Measurements from ENCODE around the gene FSTL3. TPM values are rescaled to one million over a fixed set of nuclear protein-coding genes. Genes with fewer than 3 reads are reported as not detected.

The FSTL3 gene
- total RNA-seq, 6 donors from 2014 or later, result 109 to 335 (median 197) TPM

DNA sequence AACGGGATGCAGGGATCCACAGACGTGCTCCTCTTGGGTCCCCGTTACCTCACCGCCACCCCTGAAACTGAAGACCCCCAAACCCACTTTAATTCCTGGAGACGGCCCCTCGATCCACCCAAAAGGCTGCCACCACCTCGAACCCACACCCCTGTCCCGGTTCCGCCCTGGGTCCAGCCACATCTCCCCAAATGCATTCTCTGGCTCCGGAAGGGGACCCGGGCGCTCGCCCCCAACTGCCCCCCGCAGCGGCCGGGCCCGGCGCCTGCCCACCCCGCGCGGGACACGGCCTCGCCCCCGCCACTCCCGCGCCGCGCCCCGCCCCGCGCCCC, 219 bp upstream of the FSTL3 start:
- TF ChIP-seq, protein P1, sequence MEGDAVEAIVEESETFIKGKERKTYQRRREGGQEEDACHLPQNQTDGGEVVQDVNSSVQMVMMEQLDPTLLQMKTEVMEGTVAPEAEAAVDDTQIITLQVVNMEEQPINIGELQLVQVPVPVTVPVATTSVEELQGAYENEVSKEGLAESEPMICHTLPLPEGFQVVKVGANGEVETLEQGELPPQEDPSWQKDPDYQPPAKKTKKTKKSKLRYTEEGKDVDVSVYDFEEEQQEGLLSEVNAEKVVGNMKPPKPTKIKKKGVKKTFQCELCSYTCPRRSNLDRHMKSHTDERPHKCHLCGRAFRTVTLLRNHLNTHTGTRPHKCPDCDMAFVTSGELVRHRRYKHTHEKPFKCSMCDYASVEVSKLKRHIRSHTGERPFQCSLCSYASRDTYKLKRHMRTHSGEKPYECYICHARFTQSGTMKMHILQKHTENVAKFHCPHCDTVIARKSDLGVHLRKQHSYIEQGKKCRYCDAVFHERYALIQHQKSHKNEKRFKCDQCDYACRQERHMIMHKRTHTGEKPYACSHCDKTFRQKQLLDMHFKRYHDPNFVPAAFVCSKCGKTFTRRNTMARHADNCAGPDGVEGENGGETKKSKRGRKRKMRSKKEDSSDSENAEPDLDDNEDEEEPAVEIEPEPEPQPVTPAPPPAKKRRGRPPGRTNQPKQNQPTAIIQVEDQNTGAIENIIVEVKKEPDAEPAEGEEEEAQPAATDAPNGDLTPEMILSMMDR (IDR thresholded peaks at IDR 0.05), result no peak
- TF ChIP-seq POLR2A (IDR thresholded peaks at IDR 0.05) (no peak), EP300 (IDR thresholded peaks at IDR 0.05) (no peak), POLR2AphosphoS5 (IDR thresholded peaks at IDR 0.05) (no peak)
- peak overlapping the region; percentile 65 to 95 (median 86) for H3K27ac ChIP-seq
- H3K36me3 ChIP-seq, result peaks cover 0 to 6% (median 0%) of the 10 kb centered on the region in 4 donors
- peaks cover 28 to 64% (median 41%) of the 10 kb centered on the region in 4 donors for H3K4me1 ChIP-seq
- WGBS, 2 donors, result 22 to 32% methylated on average over 5 to 8 of the region's 31 CpGs
- no peak for ATAC-seq (ENCODE audit: low FRiP score in 2 of 2)
- peak overlapping the region in 3 of 4 donors; percentile 51 to 77 (median 58) for H3K4me3 ChIP-seq
- peaks cover 0 to 4% (median 0%) of the 10 kb centered on the region in 4 donors for H3K27me3 ChIP-seq
- no peak for DNase-seq
- H3K9me3 ChIP-seq, result no peaks in the 10 kb centered on the region

- 7% methylated on average over 14 of the region's 15 CpGs; no CpG with 5 or more reads in 1 of the 2 donors for WGBS, 2 donors
- peak; percentile 61 to 92 for DNase-seq
- peak overlapping the region; percentile 51 to 77 (median 55) for H3K4me3 ChIP-seq
- peak in 2 of 4 donors; percentile 43 to 72 for TF ChIP-seq EP300 (IDR thresholded peaks at IDR 0.05)
- TF ChIP-seq, protein P1 (IDR thresholded peaks at IDR 0.05), result no peak
- TF ChIP-seq POLR2A (IDR thresholded peaks at IDR 0.05), result no peak
- peak; percentile 62 to 70 for TF ChIP-seq POLR2AphosphoS5 (IDR thresholded peaks at IDR 0.05)
- peaks cover 0 to 13% (median 0%) of the 10 kb centered on the region in 4 donors for H3K36me3 ChIP-seq
- peaks cover 0 to 4% (median 0%) of the 10 kb centered on the region in 4 donors for H3K27me3 ChIP-seq
- peak; percentile 5 to 24 for ATAC-seq (ENCODE audit: low FRiP score in 2 of 2)
- H3K27ac ChIP-seq, result peak overlapping the region; percentile 84 to 95 (median 90)
- H3K4me1 ChIP-seq, result peaks cover 34 to 65% (median 46%) of the 10 kb centered on the region in 4 donors
- no peaks in the 10 kb centered on the region for H3K9me3 ChIP-seq
Observed at GRCh38 chr19:677201-677600, 1.0 kb downstream of the FSTL3 start.

- TF ChIP-seq POLR2A (IDR thresholded peaks at IDR 0.05) (no peak), POLR2AphosphoS5 (IDR thresholded peaks at IDR 0.05) (no peak), EP300 (IDR thresholded peaks at IDR 0.05) (no peak)
- TF ChIP-seq, protein P1 (IDR thresholded peaks at IDR 0.05), result no peak
- 45 to 64% methylated on average over 5 to 16 of the region's 22 CpGs for WGBS, 2 donors
- peak overlapping the region; percentile 84 to 95 (median 90) for H3K27ac ChIP-seq
- peaks cover 34 to 65% (median 46%) of the 10 kb centered on the region in 4 donors for H3K4me1 ChIP-seq
- H3K4me3 ChIP-seq, result peak overlapping the region; percentile 35 to 77 (median 54)
- H3K27me3 ChIP-seq, result peaks cover 0 to 4% (median 0%) of the 10 kb centered on the region in 4 donors
- ATAC-seq (ENCODE audit: low FRiP score in 2 of 2), result no peak
- DNase-seq, result peak; percentile 40 to 79
- peaks cover 0 to 13% (median 0%) of the 10 kb centered on the region in 4 donors for H3K36me3 ChIP-seq
- H3K9me3 ChIP-seq, result no peaks in the 10 kb centered on the region
Observed at GRCh38 chr19:677601-678436, 1.6 kb downstream of the FSTL3 start.

GRCh38 chr19:678791-679388, 2.7 kb downstream of the FSTL3 start:
- ATAC-seq (ENCODE audit: low FRiP score in 2 of 2), result no peak
- TF ChIP-seq EP300 (IDR thresholded peaks at IDR 0.05) (no peak), POLR2A (IDR thresholded peaks at IDR 0.05) (no peak), POLR2AphosphoS5 (IDR thresholded peaks at IDR 0.05) (no peak)
- TF ChIP-seq, protein P1 (IDR thresholded peaks at IDR 0.05), result no peak
- peak overlapping the region in 3 of 4 donors; percentile 77 to 91 (median 91) for H3K4me3 ChIP-seq
- peaks cover 0 to 4% (median 0%) of the 10 kb centered on the region in 4 donors for H3K27me3 ChIP-seq
- no peaks in the 10 kb centered on the region for H3K9me3 ChIP-seq
- H3K4me1 ChIP-seq, result peaks cover 34 to 65% (median 46%) of the 10 kb centered on the region in 4 donors
- 94 to 96% methylated on average over 5 to 7 of the region's 16 CpGs for WGBS, 2 donors
- peaks cover 0 to 13% (median 0%) of the 10 kb centered on the region in 4 donors for H3K36me3 ChIP-seq
- peak in 1 of 2 donors; percentile 84 for DNase-seq
- peak overlapping the region; percentile 92 to 97 (median 93) for H3K27ac ChIP-seq
